Stimulated activated CD8-positive, alpha-beta memory T cell treated with anti-CD3 and anti-CD28 coated beads, Interleukin-7, amount 100 ng/mL, for 1 hour (primary cell): ENCODE data around the gene FEN1.

ENCODE experiments used
- DNase-seq, 2 donors: peaks; one replicate each; pipeline ENCODE4 v3.0.0-alpha.2; 2020; ENCODE audit warnings: low read depth in 2 of 2

Gene FEN1

GRCh38 chr11:61841636-61842527 is 49.2 kb downstream of the FEN1 start:
- DNase-seq: no peak

GRCh38 chr11:61842528-61842820 is 49.8 kb downstream of the FEN1 start:
- DNase-seq: no peak

GRCh38 chr11:61844909-61845565 is 52.3 kb downstream of the FEN1 start:
- no peak for DNase-seq

GRCh38 chr11:61846362-61847020 is 53.8 kb downstream of the FEN1 start:
- no peak for DNase-seq
